Stimulated activated CD8-positive, alpha-beta memory T cell treated with anti-CD3 and anti-CD28 coated beads, Interleukin-15, amount 100 ng/mL, for 48 hours (primary cell): ENCODE data around the gene DHRS7B.
"Not testable (repeated sequence)": the region's sequence is repeated elsewhere in the genome, so short reads cannot be mapped to it uniquely, and the experiment has no call there.

Source experiments
- DNase-seq, 2 donors: peaks; one replicate each; pipeline ENCODE4 v3.0.0-alpha.2; 2020; ENCODE audit warnings: low read depth in 2 of 2

DHRS7B gene

GRCh38 chr17:21209511-21210175 is 82.9 kb downstream of the DHRS7B start:
- DNase-seq, result no peak

- no peak for DNase-seq
Observed at GRCh38 chr17:21210411-21211076, 83.8 kb downstream of the DHRS7B start.

- no peak for DNase-seq
Observed at GRCh38 chr17:21211825-21212479, 85.2 kb downstream of the DHRS7B start.

GRCh38 chr17:21212826-21213637 is 86.3 kb downstream of the DHRS7B start:
- no peak for DNase-seq

- peak; percentile 6 to 13 for DNase-seq
Observed at GRCh38 chr17:21213638-21214014, 86.9 kb downstream of the DHRS7B start.

- peak; percentile 93 to 96 for DNase-seq
Observed at GRCh38 chr17:21214015-21214776, 87.4 kb downstream of the DHRS7B start, which contains the start of gene TMEM11. Gene TMEM11 (minus strand): TSS chr17:21214161. CDS start chr17:21214152, 9 bp downstream.

GRCh38 chr17:21214777-21215541 is 88.2 kb downstream of the DHRS7B start:
- no peak for DNase-seq

GRCh38 chr17:21215935-21216334 is 89.2 kb downstream of the DHRS7B start:
- no peak for DNase-seq

- no peak for DNase-seq
Observed at GRCh38 chr17:21217346-21217745, 90.6 kb downstream of the DHRS7B start.

- DNase-seq, result peak; percentile 30 to 53
Observed at GRCh38 chr17:21218101-21218500, 91.3 kb downstream of the DHRS7B start.

- DNase-seq, result no peak
Observed at GRCh38 chr17:21218831-21219380, 92.1 kb downstream of the DHRS7B start.

GRCh38 chr17:21223086-21223485 is 96.3 kb downstream of the DHRS7B start:
- no peak for DNase-seq

- not testable (repeated sequence) for DNase-seq
Observed at GRCh38 chr17:21227277-21227676, 100.5 kb downstream of the DHRS7B start.

GRCh38 chr17:21228111-21228510 is 101.3 kb downstream of the DHRS7B start:
- DNase-seq, result no peak

- no peak for DNase-seq
Observed at GRCh38 chr17:21228845-21229244, 102.1 kb downstream of the DHRS7B start.

GRCh38 chr17:21231533-21231932 is 104.8 kb downstream of the DHRS7B start:
- no peak for DNase-seq

- no peak for DNase-seq
Observed at GRCh38 chr17:21232033-21232749, 105.4 kb downstream of the DHRS7B start.

- no peak for DNase-seq
Observed at GRCh38 chr17:21233581-21234347, 107.0 kb downstream of the DHRS7B start.

- DNase-seq, result no peak
Observed at GRCh38 chr17:21235921-21236320, 109.2 kb downstream of the DHRS7B start.
